ENCODE measurements around the gene LTBP4. TPM values are rescaled to one million over a fixed set of nuclear protein-coding genes. Genes with fewer than 3 reads are reported as not detected.
A peak's percentile ranks its signal among the peaks of the same experiment; 100 is the strongest.

LTBP4 gene
- polyA plus RNA-seq, 1 of the 3 experiments (the other 2 are of a cell fraction), result 24.8 TPM

DNA sequence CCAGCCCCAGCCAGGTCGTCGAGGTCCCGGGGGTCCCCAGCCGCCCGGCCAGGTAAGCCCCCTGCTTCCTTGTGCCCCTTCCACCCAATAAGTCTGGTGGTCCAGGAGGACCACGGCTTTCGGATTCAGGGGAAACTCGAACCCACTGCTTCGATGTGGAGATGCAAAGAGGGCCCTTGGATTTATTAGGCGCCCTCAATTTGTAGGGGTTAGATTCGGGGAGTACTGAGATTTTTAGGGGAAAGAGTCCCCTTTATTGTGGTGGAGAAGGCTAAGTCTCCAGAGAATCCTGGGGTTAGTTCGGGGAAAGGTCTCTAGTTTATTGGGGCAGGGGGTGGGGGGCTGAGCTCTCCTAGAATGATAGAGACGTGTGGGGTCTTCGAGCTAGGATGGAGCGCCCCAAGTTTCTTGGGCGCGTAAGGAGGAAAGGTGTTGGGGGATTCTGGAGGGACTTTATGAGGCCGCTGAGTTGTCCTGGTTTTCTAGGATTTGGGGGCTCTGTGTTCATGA is 3.8 kb upstream of the LTBP4 start:
- Histone ChIP-seq H3K4me1 (ENCODE audit: control insufficient read depth in 1 of 2, insufficient read depth in 2 of 2, low read depth in 1 of 2, low read length in 1 of 2) (peaks cover 0 to 21% of the 10 kb centered on the region in 2 experiments; a peak in 2 of 4 replicates), H3K79me2 (ENCODE audit: insufficient read depth) (no peaks in the 10 kb centered on the region), H3K9me2 (no peaks in the 10 kb centered on the region), H2AFZ (ENCODE audit: low read depth) (peak overlapping the region; percentile 46; the same call in 1 of the 2 replicates), H3K9me3 (no peaks in the 10 kb centered on the region), H3K36me3 (replicated peaks in 1 of 2; ENCODE audit: control insufficient read depth in 1 of 2, insufficient read depth in 2 of 2, low read length in 1 of 2) (no peaks in the 10 kb centered on the region), H3K9ac (peak overlapping the region; percentile 71), H3K4me3 (ENCODE audit: low read depth in 2 of 2, low read length in 1 of 2) (peak overlapping the region; percentile 36 to 57), H3K27me3 (ENCODE audit: insufficient read depth) (no peaks in the 10 kb centered on the region), H3K27ac (ENCODE audit: low read depth in 2 of 2, low read length in 1 of 2) (no peak overlapping the region), H3K4me2 (peak overlapping the region; percentile 88), H3F3A (replicated peaks; ENCODE audit: insufficient read depth) (peaks cover 19% of the 10 kb centered on the region), H4K20me1 (ENCODE audit: insufficient read depth) (no peaks in the 10 kb centered on the region; the same call in 1 of the 2 replicates)
- WGBS (ENCODE audit: low lambda C conversion rate), result 33% methylated on average over 15 of the region's 18 CpGs
- ChIA-PET POLR2A (no interaction called here), CTCF (interaction anchor here (1.3 to 9.6 kb wide), 6 partner anchors 23 to 133 kb away, joined by 4 to 176 read pairs (median 24); partner anchors contain the start of gene BLVRB)
- no peak for DNase-seq
- TF ChIP-seq FOXM1 (IDR thresholded peaks at IDR 0.05; ENCODE audit: low read depth) (no peak), ELF1 (IDR thresholded peaks at IDR 0.05) (no peak), GABPA (IDR thresholded peaks at IDR 0.05; ENCODE audit: low read depth) (no peak), NFIC (IDR thresholded peaks at IDR 0.05; ENCODE audit: borderline replicate concordance) (no peak), TEAD4 (IDR thresholded peaks at IDR 0.05; ENCODE audit: borderline replicate concordance, insufficient read depth) (no peak)
- TF ChIP-seq, protein P1, sequence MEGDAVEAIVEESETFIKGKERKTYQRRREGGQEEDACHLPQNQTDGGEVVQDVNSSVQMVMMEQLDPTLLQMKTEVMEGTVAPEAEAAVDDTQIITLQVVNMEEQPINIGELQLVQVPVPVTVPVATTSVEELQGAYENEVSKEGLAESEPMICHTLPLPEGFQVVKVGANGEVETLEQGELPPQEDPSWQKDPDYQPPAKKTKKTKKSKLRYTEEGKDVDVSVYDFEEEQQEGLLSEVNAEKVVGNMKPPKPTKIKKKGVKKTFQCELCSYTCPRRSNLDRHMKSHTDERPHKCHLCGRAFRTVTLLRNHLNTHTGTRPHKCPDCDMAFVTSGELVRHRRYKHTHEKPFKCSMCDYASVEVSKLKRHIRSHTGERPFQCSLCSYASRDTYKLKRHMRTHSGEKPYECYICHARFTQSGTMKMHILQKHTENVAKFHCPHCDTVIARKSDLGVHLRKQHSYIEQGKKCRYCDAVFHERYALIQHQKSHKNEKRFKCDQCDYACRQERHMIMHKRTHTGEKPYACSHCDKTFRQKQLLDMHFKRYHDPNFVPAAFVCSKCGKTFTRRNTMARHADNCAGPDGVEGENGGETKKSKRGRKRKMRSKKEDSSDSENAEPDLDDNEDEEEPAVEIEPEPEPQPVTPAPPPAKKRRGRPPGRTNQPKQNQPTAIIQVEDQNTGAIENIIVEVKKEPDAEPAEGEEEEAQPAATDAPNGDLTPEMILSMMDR (IDR thresholded peaks at IDR 0.05), result no peak
- TF ChIP-seq, protein P2, sequence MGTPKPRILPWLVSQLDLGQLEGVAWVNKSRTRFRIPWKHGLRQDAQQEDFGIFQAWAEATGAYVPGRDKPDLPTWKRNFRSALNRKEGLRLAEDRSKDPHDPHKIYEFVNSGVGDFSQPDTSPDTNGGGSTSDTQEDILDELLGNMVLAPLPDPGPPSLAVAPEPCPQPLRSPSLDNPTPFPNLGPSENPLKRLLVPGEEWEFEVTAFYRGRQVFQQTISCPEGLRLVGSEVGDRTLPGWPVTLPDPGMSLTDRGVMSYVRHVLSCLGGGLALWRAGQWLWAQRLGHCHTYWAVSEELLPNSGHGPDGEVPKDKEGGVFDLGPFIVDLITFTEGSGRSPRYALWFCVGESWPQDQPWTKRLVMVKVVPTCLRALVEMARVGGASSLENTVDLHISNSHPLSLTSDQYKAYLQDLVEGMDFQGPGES (IDR thresholded peaks at IDR 0.05; ENCODE audit: low read depth, low read length), result no peak

DNA sequence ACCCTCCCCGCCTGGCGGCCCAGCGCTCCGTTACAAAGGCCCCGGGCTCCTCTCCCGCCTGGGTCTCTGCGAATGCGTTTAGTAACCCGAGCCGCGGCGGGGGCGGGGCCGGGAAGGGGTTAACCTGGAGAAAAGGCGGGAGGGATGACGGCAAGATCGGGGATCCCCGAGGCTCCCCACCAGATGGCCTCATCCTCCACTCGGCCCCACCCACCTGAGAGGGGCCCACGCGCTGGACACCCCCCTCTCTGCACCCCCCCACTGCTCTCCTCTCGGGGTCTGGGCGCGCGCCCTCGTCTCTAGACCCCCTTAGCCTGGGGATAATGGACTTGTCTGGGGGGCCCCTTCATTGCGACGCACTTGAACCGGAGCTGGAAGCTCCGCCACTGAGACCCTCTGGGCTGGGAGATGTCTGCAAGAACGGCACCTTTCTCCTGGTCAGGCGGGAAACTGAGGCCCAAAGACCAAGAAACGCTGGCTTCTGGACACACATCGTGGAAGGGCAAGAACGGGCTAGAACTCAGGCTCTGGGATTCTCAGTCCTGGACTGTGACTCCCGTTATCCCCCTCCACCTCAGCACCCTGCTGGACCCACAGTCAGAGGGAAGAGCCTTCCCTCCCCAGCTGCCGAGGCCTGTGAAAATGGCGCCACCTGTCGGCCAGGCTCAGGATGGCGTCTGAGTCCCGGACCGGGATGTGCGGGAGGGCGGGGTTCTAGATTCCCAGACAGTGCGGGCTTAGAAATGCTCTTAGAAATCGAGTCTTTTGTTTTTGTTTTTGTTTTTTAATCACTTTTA is 2.9 kb upstream of the LTBP4 start:
- peak overlapping the region; percentile 63; the same call in 1 of the 2 replicates for H2AFZ ChIP-seq (ENCODE audit: low read depth)
- peak overlapping the region; percentile 39 to 62 for H3K4me3 ChIP-seq (ENCODE audit: low read depth in 2 of 2, low read length in 1 of 2)
- H3K4me1 ChIP-seq (ENCODE audit: control insufficient read depth in 1 of 2, insufficient read depth in 2 of 2, low read depth in 1 of 2, low read length in 1 of 2), result peaks cover 0 to 30% of the 10 kb centered on the region in 2 experiments; a peak in 2 of 4 replicates
- peak overlapping the region in 1 of 2 experiments; percentile 38; a peak in 2 of 4 replicates for H3K27ac ChIP-seq (ENCODE audit: low read depth in 2 of 2, low read length in 1 of 2)
- 1% methylated on average over 26 of the region's 46 CpGs for WGBS (ENCODE audit: low lambda C conversion rate)
- no peaks in the 10 kb centered on the region for H3K27me3 ChIP-seq (ENCODE audit: insufficient read depth)
- H3K9me2 ChIP-seq, result no peaks in the 10 kb centered on the region
- DNase-seq, result peak; percentile 94
- no peaks in the 10 kb centered on the region for H3K36me3 ChIP-seq (replicated peaks in 1 of 2; ENCODE audit: control insufficient read depth in 1 of 2, insufficient read depth in 2 of 2, low read length in 1 of 2)
- no peaks in the 10 kb centered on the region for H3K9me3 ChIP-seq
- H3K4me2 ChIP-seq, result peak overlapping the region; percentile 88
- H3K9ac ChIP-seq, result peak overlapping the region; percentile 49; the same call in 1 of the 2 replicates
- H3F3A ChIP-seq (replicated peaks; ENCODE audit: insufficient read depth), result peaks cover 25% of the 10 kb centered on the region
- CTCF ChIA-PET, result interaction anchor here (0.6 to 9.6 kb wide), 24 partner anchors 10 to 195 kb away, joined by 3 to 176 read pairs (median 4); partner anchors contain the start of gene BLVRB
- POLR2A ChIA-PET, result interaction anchor here (0.6 to 1.1 kb wide), 2 partner anchors 10 to 57 kb away, joined by 3 read pairs; no protein-coding TSS in a partner anchor
- no peaks in the 10 kb centered on the region; the same call in 1 of the 2 replicates for H4K20me1 ChIP-seq (ENCODE audit: insufficient read depth)
- no peaks in the 10 kb centered on the region for H3K79me2 ChIP-seq (ENCODE audit: insufficient read depth)
- TF ChIP-seq YY1 (IDR thresholded peaks at IDR 0.05; ENCODE audit: low read depth) (no peak), JUND (IDR thresholded peaks at IDR 0.05) (no peak), GATA2 (CRISPR knock-in tag; IDR thresholded peaks at IDR 0.05) (no peak)
- TF ChIP-seq, protein P3, sequence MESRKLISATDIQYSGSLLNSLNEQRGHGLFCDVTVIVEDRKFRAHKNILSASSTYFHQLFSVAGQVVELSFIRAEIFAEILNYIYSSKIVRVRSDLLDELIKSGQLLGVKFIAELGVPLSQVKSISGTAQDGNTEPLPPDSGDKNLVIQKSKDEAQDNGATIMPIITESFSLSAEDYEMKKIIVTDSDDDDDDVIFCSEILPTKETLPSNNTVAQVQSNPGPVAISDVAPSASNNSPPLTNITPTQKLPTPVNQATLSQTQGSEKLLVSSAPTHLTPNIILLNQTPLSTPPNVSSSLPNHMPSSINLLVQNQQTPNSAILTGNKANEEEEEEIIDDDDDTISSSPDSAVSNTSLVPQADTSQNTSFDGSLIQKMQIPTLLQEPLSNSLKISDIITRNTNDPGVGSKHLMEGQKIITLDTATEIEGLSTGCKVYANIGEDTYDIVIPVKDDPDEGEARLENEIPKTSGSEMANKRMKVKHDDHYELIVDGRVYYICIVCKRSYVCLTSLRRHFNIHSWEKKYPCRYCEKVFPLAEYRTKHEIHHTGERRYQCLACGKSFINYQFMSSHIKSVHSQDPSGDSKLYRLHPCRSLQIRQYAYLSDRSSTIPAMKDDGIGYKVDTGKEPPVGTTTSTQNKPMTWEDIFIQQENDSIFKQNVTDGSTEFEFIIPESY (IDR thresholded peaks at IDR 0.05; ENCODE audit: borderline replicate concordance, low read depth), result no peak
- TF ChIP-seq, protein P4, sequence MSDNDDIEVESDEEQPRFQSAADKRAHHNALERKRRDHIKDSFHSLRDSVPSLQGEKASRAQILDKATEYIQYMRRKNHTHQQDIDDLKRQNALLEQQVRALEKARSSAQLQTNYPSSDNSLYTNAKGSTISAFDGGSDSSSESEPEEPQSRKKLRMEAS (IDR thresholded peaks at IDR 0.05; ENCODE audit: low read depth), result no peak
- TF ChIP-seq, protein P1 (IDR thresholded peaks at IDR 0.05), result peak; percentile 97
- TF ChIP-seq, protein P5, sequence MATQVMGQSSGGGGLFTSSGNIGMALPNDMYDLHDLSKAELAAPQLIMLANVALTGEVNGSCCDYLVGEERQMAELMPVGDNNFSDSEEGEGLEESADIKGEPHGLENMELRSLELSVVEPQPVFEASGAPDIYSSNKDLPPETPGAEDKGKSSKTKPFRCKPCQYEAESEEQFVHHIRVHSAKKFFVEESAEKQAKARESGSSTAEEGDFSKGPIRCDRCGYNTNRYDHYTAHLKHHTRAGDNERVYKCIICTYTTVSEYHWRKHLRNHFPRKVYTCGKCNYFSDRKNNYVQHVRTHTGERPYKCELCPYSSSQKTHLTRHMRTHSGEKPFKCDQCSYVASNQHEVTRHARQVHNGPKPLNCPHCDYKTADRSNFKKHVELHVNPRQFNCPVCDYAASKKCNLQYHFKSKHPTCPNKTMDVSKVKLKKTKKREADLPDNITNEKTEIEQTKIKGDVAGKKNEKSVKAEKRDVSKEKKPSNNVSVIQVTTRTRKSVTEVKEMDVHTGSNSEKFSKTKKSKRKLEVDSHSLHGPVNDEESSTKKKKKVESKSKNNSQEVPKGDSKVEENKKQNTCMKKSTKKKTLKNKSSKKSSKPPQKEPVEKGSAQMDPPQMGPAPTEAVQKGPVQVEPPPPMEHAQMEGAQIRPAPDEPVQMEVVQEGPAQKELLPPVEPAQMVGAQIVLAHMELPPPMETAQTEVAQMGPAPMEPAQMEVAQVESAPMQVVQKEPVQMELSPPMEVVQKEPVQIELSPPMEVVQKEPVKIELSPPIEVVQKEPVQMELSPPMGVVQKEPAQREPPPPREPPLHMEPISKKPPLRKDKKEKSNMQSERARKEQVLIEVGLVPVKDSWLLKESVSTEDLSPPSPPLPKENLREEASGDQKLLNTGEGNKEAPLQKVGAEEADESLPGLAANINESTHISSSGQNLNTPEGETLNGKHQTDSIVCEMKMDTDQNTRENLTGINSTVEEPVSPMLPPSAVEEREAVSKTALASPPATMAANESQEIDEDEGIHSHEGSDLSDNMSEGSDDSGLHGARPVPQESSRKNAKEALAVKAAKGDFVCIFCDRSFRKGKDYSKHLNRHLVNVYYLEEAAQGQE (IDR thresholded peaks at IDR 0.05; ENCODE audit: low read depth, low read length), result no peak
